WERI-Rb-1 (cell line): ENCODE data around the gene MACROD1.

Source experiments
- DNase-seq: peaks from one replicate; pipeline ENCODE4 v3.0.0-alpha.2; 2020
- H3K27ac ChIP-seq: fragments of 250-450 bp; sonication (Bioruptor Pico); 2 replicates; pipeline ENCODE4 v1.5.1; 2020; ENCODE audit warnings: mild to moderate bottlenecking, moderate library complexity
- H3K27me3 ChIP-seq: fragments of 250-450 bp; sonication (Bioruptor Pico); 2 replicates; pipeline ENCODE4 v1.5.1; 2021; ENCODE audit warnings: mild to moderate bottlenecking, low read depth, moderate library complexity; ENCODE audit not compliant: insufficient read depth, severe bottlenecking
- H3K36me3 ChIP-seq: fragments of 250-450 bp; sonication (Bioruptor Pico); 2 replicates; pipeline ENCODE4 v1.5.1; 2020; ENCODE audit warnings: mild to moderate bottlenecking, moderate library complexity
- H3K4me3 ChIP-seq: 2 replicates; pipeline ENCODE4 v1.5.1; 2011; ENCODE audit warnings: low read depth, mild to moderate bottlenecking, control low read depth, low read length
- H3K9me3 ChIP-seq: fragments of 250-450 bp; sonication (Bioruptor Pico); 2 replicates; pipeline ENCODE4 v1.5.1; 2021; ENCODE audit warnings: mild to moderate bottlenecking, moderate library complexity; ENCODE audit not compliant: severe bottlenecking
- TF ChIP-seq, protein P1 (sequence below): IDR thresholded peaks from 2 replicates; pipeline ENCODE4 v1.5.1; 2011; ENCODE audit warnings: low read depth, mild to moderate bottlenecking, control low read depth, inconsistent platforms, low read length

The MACROD1 gene

DNA sequence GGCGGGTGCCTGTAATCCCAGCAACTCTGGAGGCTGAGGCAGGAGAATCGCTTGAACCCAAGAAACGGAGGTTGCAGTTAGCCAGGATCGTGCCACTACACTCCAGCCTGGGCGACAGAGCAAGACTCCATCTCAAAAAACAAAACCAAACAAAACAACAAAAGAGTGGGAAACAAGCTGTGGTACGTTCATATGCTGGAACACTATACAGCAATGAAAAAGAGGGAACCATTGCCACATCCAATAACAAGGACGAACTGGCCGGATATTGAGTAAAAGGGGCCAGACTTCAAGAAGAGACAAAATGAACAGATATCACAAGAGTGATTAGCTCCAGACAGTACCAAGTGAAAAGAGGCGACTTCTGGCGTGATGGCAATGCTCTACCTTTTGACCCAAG is 4.9 kb downstream of the MACROD1 start:
- TF ChIP-seq, protein P1, sequence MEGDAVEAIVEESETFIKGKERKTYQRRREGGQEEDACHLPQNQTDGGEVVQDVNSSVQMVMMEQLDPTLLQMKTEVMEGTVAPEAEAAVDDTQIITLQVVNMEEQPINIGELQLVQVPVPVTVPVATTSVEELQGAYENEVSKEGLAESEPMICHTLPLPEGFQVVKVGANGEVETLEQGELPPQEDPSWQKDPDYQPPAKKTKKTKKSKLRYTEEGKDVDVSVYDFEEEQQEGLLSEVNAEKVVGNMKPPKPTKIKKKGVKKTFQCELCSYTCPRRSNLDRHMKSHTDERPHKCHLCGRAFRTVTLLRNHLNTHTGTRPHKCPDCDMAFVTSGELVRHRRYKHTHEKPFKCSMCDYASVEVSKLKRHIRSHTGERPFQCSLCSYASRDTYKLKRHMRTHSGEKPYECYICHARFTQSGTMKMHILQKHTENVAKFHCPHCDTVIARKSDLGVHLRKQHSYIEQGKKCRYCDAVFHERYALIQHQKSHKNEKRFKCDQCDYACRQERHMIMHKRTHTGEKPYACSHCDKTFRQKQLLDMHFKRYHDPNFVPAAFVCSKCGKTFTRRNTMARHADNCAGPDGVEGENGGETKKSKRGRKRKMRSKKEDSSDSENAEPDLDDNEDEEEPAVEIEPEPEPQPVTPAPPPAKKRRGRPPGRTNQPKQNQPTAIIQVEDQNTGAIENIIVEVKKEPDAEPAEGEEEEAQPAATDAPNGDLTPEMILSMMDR: no peak
- no peak overlapping the region for H3K27ac ChIP-seq
- H3K27me3 ChIP-seq: no peaks in the 10 kb centered on the region
- no peak overlapping the region for H3K4me3 ChIP-seq
- peaks cover 21% of the 10 kb centered on the region for H3K36me3 ChIP-seq
- H3K9me3 ChIP-seq: no peaks in the 10 kb centered on the region
- DNase-seq: no peak

DNA sequence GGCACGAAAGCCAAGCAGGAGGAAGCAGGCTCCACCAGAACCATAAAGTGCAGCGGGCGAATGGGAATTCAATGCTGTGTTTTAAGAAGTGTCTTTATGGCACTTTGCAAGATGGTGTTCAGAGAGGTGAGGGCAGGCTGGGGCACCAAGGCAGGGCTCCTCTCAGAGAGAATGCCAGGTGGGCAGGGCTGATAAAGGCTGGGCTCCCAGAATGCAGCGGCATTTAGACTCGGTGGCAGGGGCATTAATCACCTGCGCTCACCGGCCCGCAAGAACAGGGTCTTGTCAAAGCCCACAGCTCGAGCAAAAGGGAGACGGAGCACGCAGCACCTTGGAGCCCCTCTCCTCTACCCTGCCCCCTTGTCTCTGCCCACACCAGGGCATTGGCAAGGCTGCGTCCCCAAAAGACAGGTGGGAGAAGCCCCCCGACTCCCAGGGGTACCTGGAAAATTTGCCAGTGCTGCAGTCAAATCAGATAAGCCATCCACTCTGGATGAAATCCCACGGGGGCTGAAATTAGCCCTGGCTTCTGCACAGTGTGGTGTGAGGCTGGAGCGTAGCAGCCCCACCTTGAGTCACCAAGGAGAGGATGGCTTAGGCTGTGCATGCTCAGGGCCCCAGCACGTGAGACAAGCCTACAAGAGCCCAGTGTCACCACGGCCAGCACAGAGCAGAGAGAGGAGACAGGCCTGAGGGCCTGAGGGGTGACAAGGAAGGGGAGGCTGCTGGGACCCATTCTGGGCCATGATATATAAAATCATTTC is 8.1 kb downstream of the MACROD1 start:
- Histone ChIP-seq H3K4me3 (no peak overlapping the region), H3K9me3 (no peaks in the 10 kb centered on the region), H3K27me3 (no peaks in the 10 kb centered on the region), H3K27ac (peak overlapping the region; percentile 94), H3K36me3 (peaks cover 16% of the 10 kb centered on the region)
- no peak for DNase-seq
- TF ChIP-seq, protein P1: no peak

DNA sequence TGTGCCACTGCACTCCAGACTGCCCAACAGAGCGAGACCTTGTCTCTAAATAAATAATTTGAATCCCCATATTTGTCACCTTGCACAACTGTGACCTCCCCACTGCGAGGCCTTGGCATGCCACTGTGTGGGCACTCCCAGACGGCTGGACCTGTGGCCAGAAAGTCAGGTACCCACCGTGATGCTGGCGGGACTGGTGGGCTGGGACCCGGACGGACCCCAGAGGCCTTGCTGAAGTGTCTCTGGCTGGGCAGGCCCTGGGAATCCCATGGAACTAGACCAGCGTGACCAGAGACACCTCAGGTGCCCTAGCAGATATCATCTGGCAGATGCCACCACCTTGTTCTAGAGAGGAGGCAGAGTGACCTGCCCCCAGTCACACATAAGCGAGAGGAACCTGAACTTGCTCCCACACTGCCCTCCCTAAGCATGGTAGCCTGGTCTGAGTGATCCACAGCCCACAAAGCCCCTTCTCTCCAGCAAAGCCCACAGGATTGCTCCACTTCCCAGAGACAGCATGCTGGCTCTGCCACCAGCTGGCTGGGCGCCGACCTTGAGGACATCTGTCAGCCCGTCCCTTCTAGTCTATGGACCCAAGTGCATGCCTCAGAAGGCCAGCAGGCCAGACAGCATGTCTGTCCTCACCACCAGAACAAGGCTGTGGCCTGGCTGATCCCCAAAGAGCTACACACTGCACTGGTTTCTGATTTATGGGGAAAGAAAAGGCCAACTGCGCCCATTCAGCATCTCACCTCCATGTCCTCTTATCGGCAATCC is 9.5 kb downstream of the MACROD1 start:
- H3K36me3 ChIP-seq: peaks cover 17% of the 10 kb centered on the region
- no peaks in the 10 kb centered on the region for H3K9me3 ChIP-seq
- H3K4me3 ChIP-seq: no peak overlapping the region
- TF ChIP-seq, protein P1: peak; percentile 47; the same call in 1 of the 2 replicates
- peak overlapping the region; percentile 94 for H3K27ac ChIP-seq
- no peaks in the 10 kb centered on the region for H3K27me3 ChIP-seq
- peak; percentile 92 for DNase-seq

DNA sequence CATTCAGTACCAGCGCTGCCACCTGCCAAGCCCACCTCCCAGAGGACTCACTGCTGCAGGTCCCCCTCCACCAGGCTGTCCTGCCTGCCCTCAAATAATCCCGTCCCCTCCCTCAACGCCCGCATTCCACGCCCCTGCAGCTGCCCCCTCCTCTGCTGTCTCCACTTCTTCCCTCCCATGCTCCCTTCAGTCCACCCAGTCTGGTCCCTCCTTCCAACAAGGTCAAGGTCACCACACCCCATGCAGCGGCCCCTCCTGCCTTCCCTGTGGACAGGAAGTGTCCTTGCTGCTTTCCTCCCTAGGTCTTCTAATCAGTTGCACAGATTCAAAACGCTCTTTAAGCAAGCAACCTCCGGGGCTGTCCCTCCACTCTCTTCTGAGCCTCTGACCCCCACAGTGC is 12.1 kb downstream of the MACROD1 start:
- no peak overlapping the region for H3K4me3 ChIP-seq
- H3K36me3 ChIP-seq: peaks cover 20% of the 10 kb centered on the region

DNA sequence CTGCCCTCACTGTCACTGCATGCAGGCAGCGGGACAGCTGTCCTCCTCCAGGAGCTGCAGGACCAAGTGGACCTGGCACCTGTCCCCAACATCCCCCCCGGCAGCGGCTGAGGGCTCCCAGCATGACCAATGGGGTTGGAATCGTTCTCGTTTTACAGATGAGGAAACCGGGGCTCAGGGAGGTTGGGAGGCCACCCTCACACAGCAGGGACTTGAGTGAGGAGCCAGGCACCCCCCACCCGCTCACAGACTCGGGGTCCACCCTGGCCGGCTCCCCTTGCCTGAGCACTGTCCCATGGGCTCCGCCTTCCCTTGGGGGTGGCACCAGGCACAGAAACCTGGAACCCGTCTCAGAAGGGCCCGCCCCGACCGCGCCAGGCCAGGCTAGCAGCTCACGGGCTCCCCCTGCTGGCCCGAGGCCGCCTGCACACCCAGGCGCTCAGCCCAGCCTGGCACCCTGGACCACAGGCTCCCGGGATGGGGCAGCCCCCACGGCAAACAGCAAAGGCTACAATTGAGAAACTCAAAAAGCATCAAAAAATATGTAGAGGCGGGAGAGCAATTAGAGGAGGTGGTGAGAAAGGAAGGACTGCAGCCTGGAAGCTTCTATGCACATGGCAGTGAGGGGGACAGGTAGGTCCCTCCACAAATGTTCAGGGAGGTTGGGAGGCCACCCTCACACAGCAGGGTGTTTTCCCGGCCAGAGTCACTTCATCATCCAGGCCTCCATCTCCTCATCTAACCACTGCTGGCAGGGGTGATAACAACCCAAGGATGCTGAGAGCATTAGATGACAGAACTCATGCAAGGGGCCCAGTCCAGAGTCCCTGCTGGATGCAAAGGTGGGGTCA is 12.8 kb downstream of the MACROD1 start:
- Histone ChIP-seq H3K9me3 (no peaks in the 10 kb centered on the region), H3K27ac (peak overlapping the region; percentile 94; the same call in 1 of the 2 replicates), H3K27me3 (no peaks in the 10 kb centered on the region), H3K36me3 (peaks cover 21% of the 10 kb centered on the region), H3K4me3 (no peak overlapping the region)
- DNase-seq: peak; percentile 54
- TF ChIP-seq, protein P1: peak; percentile 93

More for the DNA sequence above, 12.1 kb downstream of the MACROD1 start:
- TF ChIP-seq, protein P1: no peak
- Histone ChIP-seq H3K27me3 (no peaks in the 10 kb centered on the region), H3K27ac (peak overlapping the region; percentile 94), H3K9me3 (no peaks in the 10 kb centered on the region)
- peak; percentile 26 for DNase-seq
